ENCODE measurements around the gene SIRT3.
A peak's percentile ranks its signal among the peaks of the same experiment; 100 is the strongest.

SIRT3 gene

DNA sequence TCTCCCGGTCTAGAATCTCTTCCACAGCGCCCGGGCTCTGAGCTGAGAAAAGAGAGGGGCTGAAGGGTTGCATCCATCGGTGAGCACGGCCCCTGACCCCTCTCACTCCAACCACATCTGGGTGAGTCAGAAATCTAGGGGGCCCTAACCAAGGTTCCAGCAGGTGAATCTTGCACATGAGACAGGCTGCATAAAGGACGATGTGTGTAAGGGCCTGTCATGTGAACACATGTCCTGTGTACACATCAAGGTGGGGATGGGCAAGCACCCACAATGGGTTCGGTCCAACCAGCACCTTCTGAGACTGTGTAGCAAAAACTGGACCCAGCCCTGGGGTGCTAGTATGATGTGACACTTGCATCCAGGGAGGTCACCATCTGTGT lies 30.1 kb downstream of the SIRT3 start (continued):
- TF ChIP-seq ZNF114 (tag by site-specific recombination; IDR thresholded peaks at IDR 0.05): no peak
- TF ChIP-seq ZNF701 (tag by site-specific recombination; IDR thresholded peaks at IDR 0.05): no peak
- no peak for TF ChIP-seq ZNF791 (tag by site-specific recombination; IDR thresholded peaks at IDR 0.05)
- TF ChIP-seq SP3 (tag by site-specific recombination; IDR thresholded peaks at IDR 0.05): no peak

DNA sequence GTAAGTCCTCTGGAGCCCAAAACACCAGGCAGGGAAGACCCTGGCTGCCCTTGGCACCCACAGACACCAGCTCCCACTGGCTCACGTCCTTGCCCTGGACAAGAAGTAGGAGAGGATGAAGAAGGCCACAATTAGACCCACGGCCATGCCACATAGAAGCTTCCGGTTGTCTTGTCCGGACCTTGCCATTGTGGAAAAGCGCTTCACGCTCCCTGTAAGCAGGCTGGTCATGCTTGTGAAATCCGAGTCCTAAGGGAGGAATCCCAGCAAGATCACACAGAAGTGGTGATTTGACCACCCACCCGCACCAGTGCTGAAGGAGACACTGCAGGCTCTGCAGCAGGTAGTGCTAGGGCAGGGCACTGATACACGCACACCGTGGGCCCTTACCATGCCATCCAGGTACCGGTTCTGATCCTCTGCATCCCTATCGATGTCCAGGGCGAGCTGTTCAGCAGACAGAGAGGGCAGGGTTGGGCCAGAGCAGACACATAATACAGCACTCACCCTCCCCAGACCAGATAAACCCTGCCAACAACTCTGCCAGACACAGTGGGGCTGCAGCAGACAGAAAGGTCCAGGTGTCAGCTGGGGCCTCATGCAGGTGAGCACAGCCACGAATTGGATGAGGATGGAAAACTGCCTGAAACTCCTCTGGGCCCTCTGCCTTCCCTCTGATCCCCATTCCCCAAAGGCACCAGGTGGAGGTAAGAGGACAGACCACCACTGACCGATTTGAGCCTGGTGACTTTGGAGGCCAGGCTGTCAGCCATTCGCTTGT lies 30.7 kb downstream of the SIRT3 start:
- Histone ChIP-seq H3K4me3 (ENCODE audit: low read depth, low read length) (no peak overlapping the region), H3K4me1 (ENCODE audit: control insufficient read depth, insufficient read depth, low read length) (no peaks in the 10 kb centered on the region), H3K9me3 (ENCODE audit: control insufficient read depth, insufficient read depth, low read depth, low read length) (no peaks in the 10 kb centered on the region), H3K36me3 (ENCODE audit: control insufficient read depth in 2 of 2, insufficient read depth in 1 of 2, low read length in 2 of 2) (peaks cover 0 to 46% of the 10 kb centered on the region in 2 experiments; a peak in 1 of 3 replicates), H3K27ac (ENCODE audit: extremely low read depth, low read depth, low read length) (no peak overlapping the region)
- TF ChIP-seq ZNF37A (tag by site-specific recombination; IDR thresholded peaks at IDR 0.05) (no peak), GLI2 (tag by site-specific recombination; IDR thresholded peaks at IDR 0.05; ENCODE audit: borderline replicate concordance, low read depth) (no peak), ZNF132 (tag by site-specific recombination; IDR thresholded peaks at IDR 0.05; ENCODE audit: borderline replicate concordance) (no peak), ZNF211 (tag by site-specific recombination; IDR thresholded peaks at IDR 0.05; ENCODE audit: low read depth) (no peak), SALL2 (tag by site-specific recombination; IDR thresholded peaks at IDR 0.05; ENCODE audit: borderline replicate concordance) (no peak), TCF7L2 (IDR thresholded peaks at IDR 0.05; ENCODE audit: borderline replicate concordance, low read depth, low read length) (no peak), ZNF776 (tag by site-specific recombination; IDR thresholded peaks at IDR 0.05; ENCODE audit: borderline replicate concordance) (no peak), IKZF3 (tag by site-specific recombination; IDR thresholded peaks at IDR 0.05) (no peak), ZNF610 (tag by site-specific recombination; IDR thresholded peaks at IDR 0.05; ENCODE audit: borderline replicate concordance) (no peak), ZNF48 (tag by site-specific recombination; IDR thresholded peaks at IDR 0.05) (no peak), ZNF366 (tag by site-specific recombination; conservative IDR thresholded peaks at IDR 0.05) (no peak), ZNF785 (tag by site-specific recombination; IDR thresholded peaks at IDR 0.05) (no peak)
- TF ChIP-seq, protein P1, sequence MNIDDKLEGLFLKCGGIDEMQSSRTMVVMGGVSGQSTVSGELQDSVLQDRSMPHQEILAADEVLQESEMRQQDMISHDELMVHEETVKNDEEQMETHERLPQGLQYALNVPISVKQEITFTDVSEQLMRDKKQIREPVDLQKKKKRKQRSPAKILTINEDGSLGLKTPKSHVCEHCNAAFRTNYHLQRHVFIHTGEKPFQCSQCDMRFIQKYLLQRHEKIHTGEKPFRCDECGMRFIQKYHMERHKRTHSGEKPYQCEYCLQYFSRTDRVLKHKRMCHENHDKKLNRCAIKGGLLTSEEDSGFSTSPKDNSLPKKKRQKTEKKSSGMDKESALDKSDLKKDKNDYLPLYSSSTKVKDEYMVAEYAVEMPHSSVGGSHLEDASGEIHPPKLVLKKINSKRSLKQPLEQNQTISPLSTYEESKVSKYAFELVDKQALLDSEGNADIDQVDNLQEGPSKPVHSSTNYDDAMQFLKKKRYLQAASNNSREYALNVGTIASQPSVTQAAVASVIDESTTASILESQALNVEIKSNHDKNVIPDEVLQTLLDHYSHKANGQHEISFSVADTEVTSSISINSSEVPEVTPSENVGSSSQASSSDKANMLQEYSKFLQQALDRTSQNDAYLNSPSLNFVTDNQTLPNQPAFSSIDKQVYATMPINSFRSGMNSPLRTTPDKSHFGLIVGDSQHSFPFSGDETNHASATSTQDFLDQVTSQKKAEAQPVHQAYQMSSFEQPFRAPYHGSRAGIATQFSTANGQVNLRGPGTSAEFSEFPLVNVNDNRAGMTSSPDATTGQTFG (tag by site-specific recombination; IDR thresholded peaks at IDR 0.05; ENCODE audit: borderline replicate concordance): no peak
- TF ChIP-seq, protein P2, sequence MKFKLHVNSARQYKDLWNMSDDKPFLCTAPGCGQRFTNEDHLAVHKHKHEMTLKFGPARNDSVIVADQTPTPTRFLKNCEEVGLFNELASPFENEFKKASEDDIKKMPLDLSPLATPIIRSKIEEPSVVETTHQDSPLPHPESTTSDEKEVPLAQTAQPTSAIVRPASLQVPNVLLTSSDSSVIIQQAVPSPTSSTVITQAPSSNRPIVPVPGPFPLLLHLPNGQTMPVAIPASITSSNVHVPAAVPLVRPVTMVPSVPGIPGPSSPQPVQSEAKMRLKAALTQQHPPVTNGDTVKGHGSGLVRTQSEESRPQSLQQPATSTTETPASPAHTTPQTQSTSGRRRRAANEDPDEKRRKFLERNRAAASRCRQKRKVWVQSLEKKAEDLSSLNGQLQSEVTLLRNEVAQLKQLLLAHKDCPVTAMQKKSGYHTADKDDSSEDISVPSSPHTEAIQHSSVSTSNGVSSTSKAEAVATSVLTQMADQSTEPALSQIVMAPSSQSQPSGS (tag by site-specific recombination; IDR thresholded peaks at IDR 0.05; ENCODE audit: low read depth): no peak
- ChIA-PET POLR2A (interaction anchor here (2.1 to 2.2 kb wide), 2 partner anchors 30 to 33 kb away, joined by 13 to 16 read pairs; partner anchors contain the start of gene PSMD13), CTCF (interaction anchor here (0.7 kb wide), 2 partner anchors 159 to 166 kb away, joined by 3 to 4 read pairs; no protein-coding TSS in a partner anchor)

DNA sequence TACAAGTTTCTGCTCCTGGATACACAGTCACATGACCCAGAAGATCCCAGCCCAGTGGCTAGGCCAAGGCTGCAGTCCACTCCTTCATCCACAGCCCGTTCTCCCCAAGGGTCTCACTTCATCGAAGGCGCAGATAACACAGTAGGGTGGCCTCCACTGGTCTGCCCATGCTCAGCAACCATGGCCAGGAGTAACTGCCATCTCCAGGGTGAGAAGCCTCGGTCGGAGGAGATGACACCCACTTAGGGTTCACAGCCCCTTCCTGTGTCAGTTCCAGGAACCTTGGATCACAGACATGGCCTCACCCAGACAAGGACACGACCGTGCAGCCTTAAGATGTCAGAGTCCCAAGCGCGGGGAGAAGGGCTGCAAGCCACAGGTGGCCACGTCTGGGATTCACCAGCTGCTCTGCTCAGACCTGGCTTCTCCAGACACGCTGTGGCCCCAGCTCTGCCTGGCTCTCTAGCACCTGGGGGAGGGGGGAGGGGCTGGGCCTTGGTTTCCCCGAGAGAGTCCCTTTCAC lies 31.5 kb downstream of the SIRT3 start:
- H3K27ac ChIP-seq (ENCODE audit: extremely low read depth, low read depth, low read length): no peak overlapping the region
- no peaks in the 10 kb centered on the region for H3K4me1 ChIP-seq (ENCODE audit: control insufficient read depth, insufficient read depth, low read length)
- H3K36me3 ChIP-seq (ENCODE audit: control insufficient read depth in 2 of 2, insufficient read depth in 1 of 2, low read length in 2 of 2): peaks cover 0 to 38% of the 10 kb centered on the region in 2 experiments; a peak in 1 of 3 replicates
- TF ChIP-seq SCRT2 (tag by site-specific recombination; IDR thresholded peaks at IDR 0.05) (0 out of 2 replicates have a peak, but pooled peaks have one; percentile 31), SCRT1 (tag by site-specific recombination; IDR thresholded peaks at IDR 0.05; ENCODE audit: borderline replicate concordance) (0 out of 2 replicates have a peak, but pooled peaks have one; percentile 15)
- TF ChIP-seq, protein P3, sequence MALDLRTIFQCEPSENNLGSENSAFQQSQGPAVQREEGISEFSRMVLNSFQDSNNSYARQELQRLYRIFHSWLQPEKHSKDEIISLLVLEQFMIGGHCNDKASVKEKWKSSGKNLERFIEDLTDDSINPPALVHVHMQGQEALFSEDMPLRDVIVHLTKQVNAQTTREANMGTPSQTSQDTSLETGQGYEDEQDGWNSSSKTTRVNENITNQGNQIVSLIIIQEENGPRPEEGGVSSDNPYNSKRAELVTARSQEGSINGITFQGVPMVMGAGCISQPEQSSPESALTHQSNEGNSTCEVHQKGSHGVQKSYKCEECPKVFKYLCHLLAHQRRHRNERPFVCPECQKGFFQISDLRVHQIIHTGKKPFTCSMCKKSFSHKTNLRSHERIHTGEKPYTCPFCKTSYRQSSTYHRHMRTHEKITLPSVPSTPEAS (tag by site-specific recombination; IDR thresholded peaks at IDR 0.05): no peak
- no peak overlapping the region for H3K4me3 ChIP-seq (ENCODE audit: low read depth, low read length)
- POLR2A ChIA-PET: no interaction called here
- H3K9me3 ChIP-seq (ENCODE audit: control insufficient read depth, insufficient read depth, low read depth, low read length): no peaks in the 10 kb centered on the region
- CTCF ChIA-PET: interaction anchor here (0.7 kb wide), 1 partner anchor 160 kb away, joined by 4 read pairs; no protein-coding TSS in a partner anchor
